NCI-H146 treated with DMSO at 0.1 percent for 48 hours (cell line): ENCODE measurements around the gene RCC2.
A peak's percentile ranks its signal among the peaks of the same experiment; 100 is the strongest.
"Not testable (repeated sequence)": the region's sequence is repeated elsewhere in the genome, so short reads cannot be mapped to it uniquely, and the experiment has no call there.

Experiments
- DNase-seq: peaks from one replicate; lab custom pipeline; 2025; ENCODE audit not compliant: unreplicated experiment; lab: John Stamatoyannopoulos, UW

RCC2 gene

DNA sequence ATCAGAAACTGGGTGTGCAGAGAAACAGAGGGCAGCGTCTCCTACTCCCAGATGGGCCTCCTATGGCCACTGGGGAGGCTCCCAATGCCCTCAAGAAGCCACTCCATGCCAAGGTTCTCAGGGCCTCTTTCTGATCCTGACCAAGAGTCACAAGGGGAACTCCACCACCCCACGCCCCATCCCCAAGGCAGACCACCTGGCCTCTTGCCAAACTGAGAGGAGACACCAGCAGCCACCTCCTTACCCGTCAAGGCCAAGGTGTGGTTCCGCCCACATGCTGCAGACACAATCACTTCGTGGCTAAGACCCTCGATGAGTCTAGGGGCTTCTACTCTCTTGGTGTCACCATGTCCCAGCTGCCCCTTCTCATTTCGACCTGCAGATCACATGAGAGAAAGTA is 17.0 kb downstream of the RCC2 start:
- DNase-seq: no peak

DNA sequence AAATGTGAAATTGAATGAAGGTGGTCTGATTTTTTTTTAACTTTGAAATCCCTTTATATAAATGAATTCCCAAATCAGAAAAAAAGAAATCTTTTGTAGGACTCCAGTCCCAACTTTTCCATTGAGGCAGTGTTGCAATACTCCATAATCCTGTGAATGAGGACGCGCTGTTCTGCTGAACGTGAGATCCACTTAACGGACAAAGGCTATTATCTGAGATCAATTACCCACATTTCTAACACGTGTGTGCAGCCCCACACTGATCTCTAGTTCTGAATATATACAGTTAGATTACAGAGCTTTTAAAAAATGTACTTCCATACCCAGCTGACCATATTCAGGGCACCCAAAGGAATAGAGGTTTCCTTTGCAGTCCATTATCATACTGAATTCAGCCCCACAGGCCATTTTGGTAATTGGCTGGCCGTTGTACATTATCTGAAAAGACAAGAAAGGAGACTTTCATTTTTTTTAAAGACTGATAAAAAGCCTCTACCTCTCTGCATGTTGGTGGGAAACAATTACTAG is 19.0 kb downstream of the RCC2 start:
- no peak for DNase-seq

DNA sequence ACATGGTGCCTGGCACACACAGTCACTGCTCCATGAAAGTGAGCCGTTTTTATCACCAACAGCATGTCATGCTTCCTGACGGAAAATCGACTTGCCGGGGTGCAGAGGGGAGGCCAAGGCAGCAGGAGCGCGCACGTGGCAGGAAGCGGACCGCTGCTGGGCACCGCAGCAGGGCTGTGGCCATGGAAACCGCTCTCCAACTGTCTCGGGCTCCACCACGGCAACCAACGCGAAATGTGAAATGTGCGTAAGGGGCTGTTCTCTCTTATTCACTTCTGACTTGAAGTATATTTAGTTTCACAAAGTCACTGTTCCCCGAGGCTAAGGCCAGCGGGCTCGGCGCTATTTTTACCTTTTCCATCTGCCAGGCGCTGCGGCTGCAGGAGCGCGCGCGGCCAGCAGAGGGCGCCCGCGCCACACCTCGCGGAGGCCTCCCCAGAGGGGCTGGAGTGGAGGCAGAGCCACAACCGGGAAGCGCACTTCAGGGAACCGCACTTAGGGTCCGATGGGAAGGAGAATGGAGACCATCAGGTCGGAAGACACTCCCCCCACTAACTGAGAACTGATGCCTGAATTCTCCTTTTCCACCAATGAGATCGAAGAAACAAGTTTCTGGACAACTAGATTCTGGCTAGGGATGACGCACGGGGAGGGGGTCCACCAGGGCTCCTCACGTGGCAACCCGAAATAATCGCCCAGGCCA is 19.7 kb downstream of the RCC2 start:
- DNase-seq: no peak

DNA sequence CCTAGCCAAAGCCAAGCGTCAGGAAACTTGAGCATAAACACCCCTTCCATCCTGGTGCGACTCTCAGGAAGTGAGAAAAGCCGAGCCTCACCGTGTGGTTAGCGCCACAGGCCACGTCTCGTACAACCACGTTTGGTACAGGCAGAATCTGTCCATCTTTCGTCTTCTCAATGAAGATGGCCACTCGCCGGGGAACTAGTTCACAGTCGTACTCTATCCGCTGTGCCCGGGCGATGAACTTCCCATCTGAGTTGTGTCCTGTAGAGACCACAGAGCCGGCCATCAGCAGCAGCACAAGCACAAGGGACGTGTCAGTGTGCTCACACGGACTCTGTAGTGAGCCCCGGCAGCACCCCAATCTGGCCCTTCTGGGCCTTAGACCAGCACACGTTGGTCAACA is 23.1 kb downstream of the RCC2 start:
- no peak for DNase-seq

DNA sequence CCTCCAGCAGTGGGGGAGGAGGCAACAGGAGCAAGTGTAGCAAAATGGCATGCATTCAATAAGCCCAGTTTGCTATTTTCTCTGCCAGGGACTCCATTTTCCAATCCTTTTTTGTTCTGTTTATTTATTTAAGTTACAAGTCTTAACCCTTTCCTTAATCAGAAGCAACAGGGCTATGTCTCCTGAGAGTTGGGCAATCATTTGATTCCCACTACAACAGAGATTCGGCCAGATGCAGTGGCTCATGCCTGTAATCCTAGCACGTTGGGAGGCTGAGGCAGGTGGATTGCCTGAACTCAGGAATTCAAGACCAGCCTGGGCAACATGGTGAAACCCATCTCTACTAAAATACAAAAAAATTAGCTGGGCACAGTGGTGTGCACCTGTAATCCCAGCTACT is 25.5 kb downstream of the RCC2 start:
- no peak for DNase-seq

DNA sequence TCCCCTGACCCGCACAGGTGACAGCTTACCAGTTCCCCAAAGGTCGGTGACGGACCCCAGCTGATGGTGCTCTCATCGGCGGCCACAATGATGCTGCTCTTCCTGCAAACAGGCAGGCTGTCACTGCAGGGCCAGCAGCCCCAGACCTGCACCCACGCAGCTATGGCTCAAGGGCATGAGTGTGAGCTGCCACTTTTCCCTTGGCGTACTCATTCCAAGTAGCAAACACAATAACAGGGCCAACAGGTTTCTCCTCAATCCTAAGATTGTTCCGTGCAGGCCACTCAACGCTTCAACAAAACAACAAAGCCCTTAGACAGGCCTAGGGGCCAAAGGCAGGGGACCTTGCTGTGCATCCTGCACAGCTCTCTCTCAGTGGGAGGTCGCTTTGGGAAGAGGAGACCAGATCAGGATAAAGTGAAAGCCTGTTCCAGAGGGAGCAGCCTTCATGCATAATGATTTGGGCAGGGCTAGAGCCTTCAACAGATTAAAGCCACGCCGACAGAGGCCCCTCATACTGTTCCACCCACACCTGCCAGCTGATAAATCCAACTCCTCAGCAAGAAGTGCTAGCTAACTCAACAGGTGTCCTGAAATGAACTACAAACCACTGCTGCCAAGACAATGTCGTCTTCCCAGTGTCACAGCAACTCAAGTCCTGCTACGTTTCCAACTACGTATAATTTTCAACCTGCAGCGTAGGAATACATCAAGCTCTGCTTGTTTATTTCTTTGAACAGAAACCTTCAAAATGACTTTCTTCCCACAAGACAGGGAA is 27.2 kb downstream of the RCC2 start:
- no peak for DNase-seq

DNA sequence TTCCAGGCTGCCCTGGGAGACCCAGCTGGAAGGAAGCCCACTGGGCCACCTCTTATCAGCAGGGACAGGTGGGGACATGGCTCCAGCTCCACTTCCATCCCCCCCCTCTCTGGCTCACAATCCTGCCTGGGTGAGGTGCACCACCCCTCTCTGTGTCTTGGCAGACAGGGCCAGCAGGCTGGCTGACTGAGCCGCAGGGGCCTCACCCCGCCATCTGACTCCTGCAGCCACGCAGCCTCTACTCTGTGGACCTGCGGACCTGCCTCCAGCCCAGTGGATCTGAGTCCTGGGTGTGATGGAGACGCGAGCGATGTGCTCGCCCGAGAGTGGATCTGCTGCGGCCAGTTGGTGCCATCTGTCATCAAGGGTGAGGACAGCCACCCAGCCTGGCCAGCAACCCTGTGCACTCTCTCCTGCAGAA is 30.1 kb downstream of the RCC2 start:
- DNase-seq: no peak

DNA sequence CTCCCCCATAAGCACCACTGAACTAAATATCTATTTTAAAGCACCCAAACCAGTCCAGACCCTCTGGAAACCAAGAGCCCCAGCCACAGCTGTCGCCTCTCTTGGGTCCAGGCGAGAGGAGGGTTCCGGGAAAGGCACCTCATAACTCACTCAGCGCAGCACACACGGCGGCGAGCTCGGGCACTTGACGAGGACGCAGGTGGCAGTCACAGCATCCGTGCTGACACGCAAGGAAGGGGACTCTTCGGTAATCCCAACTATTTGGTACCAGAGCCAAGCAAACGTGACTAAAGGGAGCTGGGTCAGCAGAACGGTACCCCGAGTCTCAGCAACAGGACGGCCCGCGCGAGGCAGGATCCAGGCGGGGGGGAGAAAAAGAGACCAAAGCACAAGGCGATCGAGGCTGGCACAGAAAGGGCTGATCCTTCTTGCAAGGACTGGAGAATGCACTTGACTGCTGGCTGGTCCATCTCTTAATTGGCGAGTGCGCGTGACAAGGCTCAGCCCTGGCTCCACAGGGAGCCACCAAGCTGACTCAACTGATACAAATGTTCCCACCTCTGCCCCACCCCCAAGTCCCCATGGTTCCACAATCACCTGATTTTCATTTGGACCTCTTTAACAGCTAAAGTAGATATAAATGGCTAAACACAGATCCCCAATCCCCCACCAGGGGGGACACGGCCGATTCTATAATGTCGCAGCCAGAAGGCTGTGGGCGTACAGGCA is 31.5 kb downstream of the RCC2 start:
- DNase-seq: not testable (repeated sequence)

DNA sequence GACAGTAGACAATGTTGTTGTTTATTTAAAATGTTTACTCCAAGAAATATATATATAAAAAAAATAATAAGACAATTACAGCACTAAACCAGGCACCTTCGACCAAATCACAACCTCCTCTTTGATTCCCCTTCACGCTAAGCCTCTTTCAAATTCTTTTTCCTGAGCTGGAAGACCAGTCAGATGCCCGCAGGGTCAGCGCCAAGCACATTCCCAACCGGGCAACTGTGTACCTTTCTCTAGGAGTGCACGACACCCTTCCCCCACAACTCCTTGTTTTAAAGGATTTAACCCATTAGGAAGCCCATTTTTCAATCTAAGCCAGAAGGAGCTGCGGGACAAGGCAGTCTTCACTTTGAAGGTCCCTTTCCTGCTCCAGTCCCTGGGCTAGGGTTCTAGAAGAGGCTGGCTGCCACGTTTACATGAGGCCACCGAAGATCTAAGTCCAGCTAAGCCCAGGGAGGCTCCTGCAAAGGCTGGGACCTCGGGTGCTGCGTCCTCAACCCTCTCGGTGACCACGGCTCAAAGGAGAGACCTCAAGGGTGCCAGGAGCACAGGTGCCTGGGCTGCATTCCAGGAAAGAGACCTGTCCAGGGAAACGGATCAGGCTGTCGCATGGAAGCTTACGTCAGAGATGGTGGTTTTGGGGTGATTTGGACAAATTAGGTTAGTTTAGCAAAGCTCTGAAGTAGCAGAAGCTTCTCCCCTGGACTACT is 32.6 kb downstream of the RCC2 start:
- not testable (repeated sequence) for DNase-seq

DNA sequence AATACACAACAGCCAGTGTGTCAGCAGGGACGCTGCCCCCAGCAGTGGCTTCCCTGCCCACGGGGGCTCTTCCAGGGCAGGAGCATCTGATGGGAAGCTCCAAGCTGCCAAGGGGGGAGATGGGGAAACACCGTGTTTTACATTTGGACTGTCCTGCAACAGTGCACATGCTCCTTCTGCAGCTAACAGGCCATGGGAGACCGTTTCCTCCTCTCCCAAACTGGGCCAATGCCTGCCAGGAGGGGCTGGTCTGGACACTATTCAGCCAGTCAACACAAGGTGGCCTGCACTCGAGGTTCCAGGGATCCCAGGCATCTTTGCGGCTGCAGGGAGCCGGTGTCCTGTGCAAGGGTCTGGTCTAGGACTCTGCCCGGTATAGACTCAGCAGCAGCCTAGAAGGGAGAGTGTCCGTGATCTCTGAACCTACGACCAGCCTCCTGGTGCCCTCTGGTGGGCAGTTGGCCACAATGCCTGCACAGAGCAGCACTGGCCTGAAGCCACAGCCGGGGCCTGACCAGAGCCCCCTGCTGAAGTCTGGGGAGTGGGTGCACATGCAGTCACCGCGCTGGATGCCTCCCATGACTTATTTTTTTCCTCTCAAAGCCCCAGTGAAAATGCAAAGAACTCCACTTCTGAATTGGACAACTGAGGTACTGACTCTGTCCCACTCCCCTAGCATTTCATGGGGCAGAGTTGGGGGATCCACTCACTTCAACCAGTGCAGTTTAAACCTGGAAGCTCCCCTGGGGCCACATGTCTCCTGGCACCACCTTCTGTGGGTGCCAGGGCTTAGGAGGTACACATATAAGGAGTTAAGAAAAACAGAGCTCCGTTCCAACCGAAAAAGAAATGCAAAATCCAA is 33.3 kb downstream of the RCC2 start:
- DNase-seq: peak; percentile 2

DNA sequence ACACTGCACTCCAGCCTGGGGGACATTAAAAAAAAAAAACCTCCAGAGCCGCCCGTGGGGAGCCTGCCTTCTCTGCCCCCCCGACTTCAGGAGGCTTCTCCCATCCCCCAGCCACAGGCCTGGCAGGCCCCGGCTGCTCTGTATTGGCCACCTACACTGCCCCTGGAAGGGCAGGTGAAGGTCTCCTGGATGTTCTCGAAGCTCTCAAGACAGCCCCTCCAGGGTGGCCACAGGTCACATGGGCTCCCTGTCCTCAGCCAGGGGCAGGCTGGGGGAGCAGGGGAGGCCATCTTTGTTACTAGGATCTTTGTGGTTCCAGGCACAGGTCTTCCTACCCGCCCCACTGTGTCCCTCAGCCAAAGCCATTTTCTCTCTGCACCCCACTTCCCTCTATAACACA is 34.7 kb downstream of the RCC2 start:
- DNase-seq: no peak

DNA sequence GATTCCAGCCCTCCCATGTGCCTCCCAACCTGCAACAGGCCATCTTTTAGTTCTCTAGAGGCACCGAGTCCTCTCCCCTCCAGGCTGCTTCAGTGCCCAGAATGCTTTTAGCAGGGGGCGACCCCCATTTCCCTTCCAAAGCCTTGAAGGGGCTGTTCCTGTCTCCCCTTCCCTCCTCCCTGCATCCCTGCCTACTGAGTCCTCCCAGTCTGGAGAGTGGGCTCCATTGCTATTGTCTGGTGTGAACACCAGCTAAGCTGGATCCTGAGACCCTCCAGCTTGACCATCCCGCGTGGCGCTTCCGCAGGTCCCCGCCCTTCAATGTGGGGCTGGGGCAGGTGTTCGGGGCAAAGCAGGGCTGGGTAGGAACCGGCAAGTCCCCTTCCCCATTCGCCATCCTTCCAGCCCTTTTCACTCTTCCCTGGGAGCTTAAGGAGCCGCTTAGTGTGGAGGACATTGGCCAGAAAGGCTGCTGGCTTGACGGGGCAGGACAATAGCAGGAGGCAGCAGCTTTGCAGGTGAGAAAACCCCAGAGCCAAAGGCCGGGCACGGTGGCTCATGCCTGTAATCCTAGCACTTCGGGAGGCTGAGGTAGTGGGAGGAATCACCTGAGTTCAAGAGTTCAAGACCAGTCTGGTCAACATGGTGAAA is 35.3 kb downstream of the RCC2 start:
- no peak for DNase-seq

DNA sequence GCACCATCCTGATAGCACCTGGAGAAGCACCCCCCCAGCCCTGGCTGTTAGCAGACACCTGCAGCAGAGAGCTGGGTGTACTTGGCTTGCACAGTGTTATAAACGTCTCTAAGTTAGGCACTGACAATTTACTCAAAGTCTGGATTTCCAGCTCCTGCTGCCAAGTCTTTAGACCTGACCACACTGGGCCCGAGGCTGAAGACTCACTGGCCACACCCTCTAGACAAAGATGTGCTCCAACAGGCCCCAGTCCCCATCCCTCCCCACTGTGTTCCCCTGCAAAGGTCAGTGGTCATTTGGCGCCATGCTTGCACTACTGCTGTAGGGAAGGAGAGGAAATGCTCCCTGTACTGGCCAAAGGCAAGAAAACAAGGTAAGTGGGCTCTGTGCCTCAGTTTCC is 36.4 kb downstream of the RCC2 start:
- DNase-seq: no peak

DNA sequence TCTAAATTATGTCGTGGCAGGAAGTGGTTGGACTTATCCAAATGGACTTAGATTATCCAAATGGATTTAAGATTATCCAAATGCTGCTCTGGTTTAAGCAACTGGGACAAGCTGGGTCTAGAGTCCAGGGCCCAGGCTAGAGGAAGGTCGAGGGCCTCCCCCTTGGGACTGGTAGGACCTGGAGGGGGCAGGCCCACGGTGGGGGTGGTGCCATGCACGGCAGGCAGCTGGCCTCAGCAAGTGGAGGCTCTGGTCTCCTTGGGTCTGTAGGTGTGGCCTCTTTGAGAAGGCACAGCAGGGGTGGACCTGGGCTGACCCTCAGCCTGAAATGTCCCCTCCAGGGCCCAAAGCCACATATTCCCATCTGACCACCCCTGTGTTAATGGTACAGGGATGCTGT is 37.6 kb downstream of the RCC2 start:
- no peak for DNase-seq

DNA sequence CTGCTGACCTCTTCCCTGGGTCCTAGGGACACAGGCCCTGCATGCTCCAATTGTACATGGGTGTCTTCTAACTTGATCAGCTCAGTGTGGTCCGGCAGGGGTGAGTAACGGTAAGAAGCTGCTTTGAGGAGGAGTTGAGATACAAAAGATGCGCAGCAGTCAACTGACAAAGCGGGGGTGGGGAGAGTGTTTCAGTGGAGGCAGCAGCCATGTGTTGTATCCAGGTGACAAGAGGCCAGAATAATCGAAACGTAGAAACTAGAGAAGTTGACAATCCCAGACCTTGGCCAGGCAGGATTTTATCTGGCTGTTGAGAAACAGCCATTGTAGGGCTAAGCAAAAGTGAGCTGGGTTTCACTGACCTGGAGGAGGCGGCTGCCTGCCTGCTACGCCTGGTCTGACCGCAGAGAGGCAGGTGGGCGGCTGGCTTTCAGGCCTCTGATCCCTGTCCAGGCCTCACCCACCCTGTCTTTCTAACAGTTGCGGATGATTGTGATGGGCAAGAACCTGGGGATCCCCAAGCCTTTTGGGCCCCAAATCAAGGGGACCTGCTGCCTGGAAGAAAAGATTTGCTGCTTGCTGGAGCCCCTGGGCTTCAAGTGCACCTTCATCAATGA is 38.6 kb downstream of the RCC2 start:
- no peak for DNase-seq

DNA sequence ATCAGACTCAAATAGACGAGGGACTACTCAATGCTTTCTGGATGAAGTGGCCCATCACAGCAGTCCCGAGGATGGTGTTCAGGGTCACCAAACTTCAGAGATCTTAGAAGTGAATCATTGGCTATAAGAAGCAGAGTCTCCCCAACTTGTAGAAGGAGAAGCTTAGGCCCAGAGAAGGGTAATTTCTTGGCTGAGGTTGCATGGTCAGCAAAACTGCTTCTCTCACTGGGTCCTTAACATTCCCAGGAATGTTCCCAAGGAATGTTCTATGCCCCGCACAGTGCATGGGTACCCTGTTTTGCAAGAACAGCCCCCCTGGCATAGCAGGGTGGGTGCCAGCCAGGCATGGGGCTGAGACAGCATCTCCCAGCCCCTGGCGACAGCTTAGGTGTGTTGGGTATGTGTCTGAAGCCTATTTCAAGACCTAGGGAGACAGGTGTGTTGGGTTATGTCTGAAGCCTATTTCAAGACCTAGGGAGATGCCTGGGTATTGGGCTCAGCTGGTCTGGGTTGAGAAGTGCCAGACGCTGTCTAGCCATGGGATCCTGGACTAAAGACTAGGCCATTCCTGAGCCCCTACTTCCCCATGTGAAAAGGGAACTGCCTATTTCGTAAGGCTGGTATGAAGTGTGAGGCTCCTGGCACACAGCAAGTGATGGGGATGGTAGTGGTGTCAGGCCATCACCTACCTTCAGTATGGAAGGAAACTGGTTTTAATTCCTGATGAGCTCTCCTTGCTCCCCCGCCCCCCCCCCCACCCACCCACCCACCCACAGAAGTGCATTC is 41.4 kb downstream of the RCC2 start:
- no peak for DNase-seq

DNA sequence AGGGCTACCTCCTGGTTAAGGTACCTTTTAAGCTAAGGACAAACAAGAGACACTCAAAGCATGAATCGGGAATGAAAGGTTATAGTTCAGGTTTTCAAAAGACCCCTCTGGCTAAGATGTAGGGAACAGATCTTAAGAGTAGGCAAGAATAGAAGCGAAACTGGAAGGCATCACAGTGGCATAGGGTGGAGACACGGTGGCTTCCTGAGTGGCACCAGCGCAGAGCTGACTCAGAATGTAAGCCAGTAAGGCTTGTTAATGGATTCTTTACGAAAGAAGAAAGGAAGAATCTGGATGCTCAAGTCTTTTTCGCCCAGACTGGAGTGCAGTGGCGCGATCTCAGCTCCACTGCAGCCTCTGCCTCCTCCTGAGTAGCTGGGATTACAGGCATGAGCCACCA is 46.2 kb downstream of the RCC2 start:
- DNase-seq: no peak

DNA sequence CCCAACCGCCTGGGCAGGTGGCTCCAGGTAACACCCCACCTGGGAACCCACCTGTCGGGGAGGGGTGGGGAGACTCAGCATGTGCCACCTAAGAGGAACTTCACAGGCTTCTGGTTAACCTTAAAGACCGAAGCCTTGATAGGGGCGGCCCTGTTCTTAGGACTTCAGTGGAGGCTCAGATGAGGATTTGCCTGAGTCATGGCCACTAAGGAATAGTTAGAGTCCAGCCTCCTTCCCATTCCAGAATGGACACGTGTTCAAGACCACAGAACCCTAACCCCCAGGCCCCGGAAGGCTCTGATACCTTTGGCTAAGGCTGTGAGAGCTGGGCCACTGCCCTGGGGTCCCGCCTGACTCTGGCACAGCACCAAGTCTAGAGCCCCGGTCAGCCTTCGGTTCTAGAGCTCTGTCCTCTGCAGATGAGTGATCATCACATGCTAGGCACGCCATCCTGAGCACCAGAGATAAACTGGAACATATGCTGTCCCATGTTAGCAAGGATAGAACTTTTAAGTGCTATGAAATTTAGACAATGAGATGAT is 47.2 kb downstream of the RCC2 start:
- DNase-seq: no peak
